Anterior cingulate cortex (tissue), 58 donors: ENCODE measurements around the gene LIPJ.

Experiments
- DNase-seq, 58 donors: peaks; one replicate each; lab custom pipeline; 2025; lab: John Stamatoyannopoulos, UW

The LIPJ gene

DNA sequence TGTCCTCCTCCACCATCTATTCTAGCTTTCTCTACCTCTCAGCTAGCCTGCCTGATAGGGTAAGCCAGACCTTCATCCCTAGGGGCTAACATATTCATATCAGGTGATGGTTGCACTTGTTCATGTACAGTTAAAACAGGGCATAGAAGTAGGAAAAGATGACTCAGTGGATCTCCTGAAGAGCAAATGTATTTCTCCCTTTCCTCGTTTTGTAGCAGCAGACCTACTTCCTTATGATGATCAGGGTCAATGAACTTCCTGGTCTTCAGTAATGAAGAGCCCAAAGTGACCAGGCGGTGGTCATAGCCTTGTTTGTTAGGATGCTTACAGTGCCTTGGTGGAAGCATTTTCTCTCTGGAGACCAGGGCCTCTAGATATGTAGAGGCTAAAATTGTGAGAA lies 6.3 kb downstream of the LIPJ start:
- DNase-seq, result no peak

DNA sequence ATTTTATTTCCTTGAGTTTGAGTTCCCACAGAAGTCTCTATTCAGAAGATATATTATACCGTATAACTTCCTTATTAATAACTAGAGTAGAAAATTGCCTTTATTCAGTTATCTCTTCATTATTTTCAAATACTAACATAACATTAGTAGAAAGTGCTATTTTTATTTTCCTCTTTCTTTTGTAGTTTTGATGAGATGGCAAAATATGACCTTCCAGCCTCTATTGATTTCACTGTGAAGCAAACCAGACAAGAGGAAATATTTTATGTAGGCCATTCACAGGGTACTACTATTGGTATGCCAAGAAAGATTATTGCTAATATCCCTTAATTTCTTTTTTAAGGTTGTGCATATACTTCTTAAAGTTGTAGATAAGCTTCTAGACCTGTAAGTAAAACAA lies 7.9 kb downstream of the LIPJ start:
- no peak for DNase-seq

DNA sequence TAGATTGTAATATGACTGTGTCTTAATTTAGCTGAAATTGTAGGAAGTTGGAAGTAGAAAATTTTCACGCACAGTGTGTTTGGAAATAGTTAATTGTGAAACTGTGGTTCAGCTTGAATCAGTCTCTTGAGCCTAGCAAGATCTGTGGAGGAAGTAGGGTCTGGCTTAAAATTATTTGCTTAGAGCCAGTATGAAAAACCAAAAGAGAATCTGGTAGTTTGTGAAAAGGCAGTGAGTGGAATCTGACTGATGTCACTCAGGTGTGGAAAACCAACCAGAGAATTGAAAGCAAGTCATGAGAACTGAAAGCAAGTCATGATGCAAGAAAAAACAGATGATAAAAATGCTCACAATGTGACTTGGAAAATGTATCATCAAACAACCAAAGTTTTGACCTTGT lies 11.5 kb downstream of the LIPJ start:
- DNase-seq, result no peak

DNA sequence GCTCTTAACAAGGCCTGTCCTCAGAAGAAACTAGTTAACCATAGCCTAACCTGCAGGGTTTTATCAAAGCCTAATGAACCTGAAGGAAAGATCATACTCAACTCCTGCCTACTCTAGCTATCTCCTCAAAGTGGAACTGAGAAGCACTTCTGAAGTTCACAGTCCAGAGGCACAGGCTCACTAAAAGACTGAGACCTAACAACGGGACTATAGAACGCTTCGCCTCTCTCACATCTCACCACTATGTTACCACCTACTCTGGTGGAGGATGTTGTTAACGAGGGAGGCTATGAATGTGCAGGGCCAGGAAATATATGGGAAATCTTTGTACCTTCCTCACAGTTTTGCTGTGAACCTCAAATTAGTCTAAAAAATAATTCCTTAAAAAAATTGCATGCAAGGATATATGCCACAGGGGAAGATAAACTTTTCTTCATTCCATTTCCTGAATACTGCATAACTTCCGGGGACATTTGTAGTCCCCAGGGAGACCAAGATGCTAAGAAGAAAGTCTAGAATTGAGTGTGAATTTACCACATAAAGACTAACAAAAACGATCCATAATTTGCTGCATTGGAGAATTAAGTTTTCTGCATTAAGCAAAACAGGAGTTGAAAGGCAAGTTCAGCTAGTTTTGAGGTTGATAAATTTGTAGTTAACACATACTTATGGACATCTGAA lies 21.6 kb downstream of the LIPJ start:
- no peak for DNase-seq

DNA sequence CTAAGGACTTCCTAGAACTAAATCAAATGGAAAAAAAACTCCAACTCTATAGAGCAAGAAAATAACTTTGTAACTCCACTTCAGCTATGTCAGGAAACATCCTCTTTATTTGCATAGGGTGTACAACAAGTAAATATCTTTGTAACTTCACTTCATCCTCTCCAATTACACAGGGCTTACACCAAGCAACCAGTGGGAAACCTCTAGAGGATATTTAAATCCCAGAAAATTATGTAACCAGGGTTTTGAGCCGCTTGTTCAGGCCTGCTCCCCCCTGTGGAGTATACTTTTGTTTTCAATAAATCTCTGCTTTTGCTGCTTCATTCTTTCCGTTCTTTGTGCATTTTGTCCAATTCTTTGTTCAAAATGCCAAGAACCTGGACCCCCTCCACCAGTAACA lies 22.2 kb downstream of the LIPJ start:
- DNase-seq, result no peak

DNA sequence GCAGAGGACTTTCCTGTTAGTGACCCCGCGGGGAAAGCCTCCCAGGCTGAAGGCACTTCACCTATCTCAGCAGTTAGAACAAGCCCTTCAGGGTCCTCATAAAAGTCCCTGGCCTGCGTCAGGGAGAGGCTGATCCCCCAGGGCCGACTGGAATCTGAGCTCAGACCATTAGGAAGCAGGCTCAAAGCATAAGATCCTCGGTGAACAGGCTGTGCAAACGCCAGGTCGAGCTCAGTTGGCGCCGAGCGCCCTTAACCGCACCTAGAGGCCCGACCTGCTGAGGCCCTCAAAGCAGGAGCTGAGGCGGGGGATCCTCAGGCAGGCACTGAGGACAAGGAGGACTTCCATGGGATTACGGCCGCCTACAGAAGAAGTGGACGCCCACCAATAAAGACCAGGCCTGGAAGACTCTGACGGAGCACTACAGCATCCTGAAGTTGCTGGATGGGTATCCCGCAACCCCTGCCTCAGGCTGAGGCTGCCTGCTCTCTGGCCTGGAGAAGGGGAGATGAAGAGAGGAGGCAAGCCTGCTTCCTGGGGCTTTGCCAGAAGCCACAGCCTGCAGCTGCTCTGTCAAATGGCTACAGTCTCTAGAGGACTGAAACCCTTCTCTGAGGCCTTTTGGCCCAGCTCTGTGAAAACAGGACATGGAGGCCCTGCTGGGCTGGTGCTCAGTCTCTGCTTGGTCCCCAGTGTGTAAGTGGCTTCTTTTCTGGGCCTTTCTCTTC lies 29.9 kb downstream of the LIPJ start:
- DNase-seq, result peak in 5 of 58 donors; percentile 1 to 5 (median 4)

DNA sequence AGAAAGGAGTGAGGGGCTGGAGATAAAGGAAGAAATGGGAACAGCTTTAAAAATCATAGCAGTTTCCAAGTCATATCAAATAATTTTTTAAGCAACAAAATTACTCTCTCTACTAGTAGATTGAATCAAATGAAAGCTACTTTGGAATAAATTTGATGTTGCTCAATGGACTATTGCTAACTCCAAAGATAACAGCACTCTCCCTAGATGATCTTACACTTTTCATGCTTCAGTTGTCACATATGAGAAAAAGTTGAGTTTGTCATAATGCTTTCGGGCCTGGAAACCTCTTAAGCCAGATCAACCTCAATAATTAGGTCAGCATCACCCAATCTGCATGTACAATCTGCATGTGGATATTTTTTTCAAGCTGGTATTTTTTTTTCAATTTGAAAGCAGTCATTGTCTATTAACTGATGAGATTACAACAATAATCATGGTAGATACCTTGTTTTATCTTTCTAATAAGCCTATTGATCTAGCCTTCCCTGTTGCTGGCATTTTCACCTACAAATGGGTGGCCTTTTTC lies 31.3 kb downstream of the LIPJ start:
- DNase-seq, result no peak

DNA sequence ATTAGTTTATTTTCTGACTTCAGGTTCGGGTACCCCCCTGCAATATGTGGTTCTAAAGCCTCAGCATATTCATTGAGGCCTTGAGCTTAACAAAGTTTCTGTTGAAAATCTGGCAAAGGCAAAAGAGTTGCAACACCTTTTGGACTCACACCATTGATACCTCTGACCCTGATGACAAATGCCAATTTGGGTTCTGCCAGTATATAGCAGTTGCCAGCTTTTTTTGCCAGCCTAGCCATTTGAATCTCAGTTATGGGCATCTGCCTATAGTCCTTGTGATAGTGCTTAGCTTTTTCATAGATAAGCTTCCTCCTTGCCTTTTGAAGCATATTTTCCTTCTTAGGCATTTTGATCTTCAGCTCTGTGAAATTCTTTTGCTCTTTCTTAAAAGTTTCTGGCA lies 31.9 kb downstream of the LIPJ start:
- no peak for DNase-seq

DNA sequence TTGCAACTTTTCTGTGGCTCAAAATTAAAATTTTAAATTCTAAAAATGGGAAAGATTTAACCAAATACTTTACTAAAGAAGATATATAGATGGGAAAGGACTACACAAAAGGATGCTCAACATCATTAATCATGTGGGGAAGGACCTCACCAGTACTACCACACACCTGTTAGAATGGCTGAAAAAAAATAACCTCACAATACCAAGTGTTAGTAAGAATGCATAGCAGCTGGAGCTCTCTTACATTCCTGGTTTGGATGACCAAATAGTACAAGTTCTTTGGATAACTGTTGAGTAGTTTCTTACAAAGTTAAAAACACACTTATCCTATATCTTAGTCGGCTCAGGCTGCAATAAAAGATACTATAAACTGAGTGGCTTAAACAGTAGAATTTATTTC lies 33.9 kb downstream of the LIPJ start:
- no peak for DNase-seq

DNA sequence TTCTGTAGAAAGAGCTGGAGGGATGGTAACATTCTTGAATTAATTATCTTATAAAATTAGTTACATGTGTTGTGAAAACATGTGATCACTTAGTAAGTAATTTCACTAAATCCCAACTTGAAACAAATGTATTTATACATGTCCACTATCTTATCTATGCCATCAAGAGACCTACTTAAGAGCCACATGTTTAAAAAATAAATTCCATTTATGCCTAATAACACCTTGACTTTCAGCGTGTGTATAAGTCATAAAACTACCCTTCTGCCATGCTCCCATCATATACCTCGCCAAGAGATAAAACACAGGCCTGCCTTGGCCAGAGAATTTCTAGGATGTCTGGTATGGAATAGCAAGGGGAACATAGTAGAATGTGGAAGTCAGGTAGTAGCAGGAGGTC lies 37.3 kb downstream of the LIPJ start:
- no peak for DNase-seq

DNA sequence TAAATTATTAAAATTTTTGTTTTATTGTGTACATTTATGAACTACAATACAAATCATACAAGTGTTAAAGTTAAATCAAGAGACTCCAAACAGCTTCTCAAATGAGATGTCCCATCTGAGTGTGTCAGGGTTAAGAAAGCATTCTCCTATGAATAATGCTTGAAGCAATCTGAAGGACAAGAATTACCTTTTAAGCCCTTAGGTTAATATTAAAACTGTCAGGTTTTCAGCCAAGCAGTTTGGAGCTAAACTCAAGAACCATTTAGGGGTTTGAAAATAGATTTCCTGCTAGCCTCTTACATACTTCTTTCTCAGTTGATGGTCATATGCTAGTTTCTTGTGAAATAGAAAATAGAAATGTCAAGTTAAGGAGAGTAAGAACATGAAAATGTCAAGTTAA lies 38.3 kb downstream of the LIPJ start:
- no peak for DNase-seq

DNA sequence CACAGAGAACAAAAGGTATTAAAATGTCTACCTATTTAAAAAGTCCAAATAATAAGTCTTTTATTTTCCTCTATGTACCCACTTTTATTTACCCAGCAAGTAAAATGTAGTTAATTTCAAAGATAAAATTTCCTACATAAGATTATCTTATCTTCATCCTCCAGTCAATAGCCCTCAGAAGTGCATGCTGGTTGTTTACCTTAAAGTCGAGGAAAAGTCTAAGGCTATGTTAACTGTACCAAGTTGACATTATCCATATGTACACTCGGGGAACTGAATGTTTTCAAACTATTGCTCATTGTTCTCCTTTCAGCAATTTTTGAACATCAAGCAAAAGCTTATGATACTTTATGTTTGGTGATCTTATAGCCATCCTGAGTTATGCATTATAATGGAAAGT lies 53.6 kb downstream of the LIPJ start:
- DNase-seq, result no peak

DNA sequence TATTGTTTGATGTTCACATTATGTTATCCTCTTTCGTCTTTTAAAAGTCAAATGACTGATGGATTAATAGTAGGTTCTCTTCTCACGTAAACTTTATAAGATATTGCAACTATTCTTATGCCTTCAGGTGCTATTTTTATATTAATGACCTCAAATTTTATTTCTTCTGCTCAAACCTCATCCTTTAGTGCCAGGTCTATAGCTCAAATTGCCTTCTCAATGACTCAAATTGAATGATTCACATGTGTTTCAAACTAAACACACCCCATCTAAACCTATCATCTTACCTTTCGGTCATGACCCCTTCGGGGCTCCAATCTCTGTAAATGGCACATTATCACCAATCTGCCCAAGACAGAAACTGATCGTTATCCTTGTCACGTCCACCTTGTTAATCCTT lies 55.6 kb downstream of the LIPJ start:
- DNase-seq, result no peak

DNA sequence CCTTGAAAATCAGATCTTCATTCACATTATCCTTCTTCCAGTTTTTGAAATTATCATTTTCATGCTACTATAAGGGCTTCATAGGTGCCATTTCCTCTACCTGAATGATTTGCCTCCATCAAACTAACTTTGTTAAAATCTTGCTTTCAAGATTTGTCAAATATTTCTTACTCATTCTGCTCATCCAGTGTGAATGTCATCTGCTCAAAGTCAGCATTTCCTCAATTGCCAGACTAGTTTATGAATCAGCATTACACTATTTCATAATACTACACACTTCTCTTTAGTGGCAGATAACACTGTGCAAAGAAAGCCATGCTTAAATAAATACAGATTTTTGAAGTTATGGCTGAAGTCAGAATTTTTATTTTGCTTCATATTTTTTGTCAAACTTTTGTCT lies 56.4 kb downstream of the LIPJ start:
- no peak for DNase-seq

DNA sequence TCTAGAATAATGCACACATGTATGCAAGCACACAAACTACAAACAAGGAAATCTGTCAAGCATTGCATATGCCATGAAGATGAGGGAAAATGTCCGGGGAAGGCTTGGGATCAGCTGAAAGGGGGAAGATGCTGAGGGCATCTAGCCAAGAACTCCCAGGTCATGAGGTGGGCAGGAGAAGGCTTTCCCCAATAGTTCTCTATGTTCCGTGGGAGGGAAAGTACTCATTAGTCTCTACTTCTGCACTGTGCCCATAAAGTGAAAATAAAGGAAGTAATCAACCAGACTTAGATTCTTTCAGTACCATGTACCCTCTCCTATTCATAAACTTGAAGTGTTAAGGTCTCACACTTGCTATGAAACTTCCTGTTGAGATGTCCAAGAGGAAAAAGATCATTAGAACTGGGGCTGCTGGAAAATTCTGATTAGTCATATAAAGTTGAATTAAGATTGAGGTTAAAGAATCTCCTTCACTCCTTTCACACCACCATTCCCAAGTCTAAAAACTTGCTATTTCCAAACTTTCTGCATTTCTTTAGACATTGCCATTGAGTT lies 60.6 kb downstream of the LIPJ start:
- no peak for DNase-seq

DNA sequence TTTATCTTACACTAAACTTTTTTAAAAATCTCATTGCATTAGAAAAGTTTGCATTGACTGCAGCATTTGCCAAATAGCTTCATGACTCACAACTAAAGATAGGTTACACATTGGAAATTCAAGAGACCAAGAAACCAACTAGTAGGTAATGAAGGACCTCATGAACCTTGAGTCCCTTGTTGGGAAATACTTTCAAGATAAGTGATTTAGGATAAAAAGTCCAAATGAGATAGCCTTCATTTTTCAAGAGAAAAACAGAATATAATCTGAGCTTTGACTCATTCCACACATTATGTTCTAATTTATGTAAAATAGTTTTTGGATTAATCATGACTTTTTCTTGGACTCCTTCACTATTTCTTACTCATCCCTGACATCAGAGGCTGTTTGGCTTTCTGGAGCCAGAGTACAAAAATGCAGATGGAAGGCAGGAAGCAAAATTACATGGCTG lies 64.6 kb downstream of the LIPJ start:
- DNase-seq, result no peak

DNA sequence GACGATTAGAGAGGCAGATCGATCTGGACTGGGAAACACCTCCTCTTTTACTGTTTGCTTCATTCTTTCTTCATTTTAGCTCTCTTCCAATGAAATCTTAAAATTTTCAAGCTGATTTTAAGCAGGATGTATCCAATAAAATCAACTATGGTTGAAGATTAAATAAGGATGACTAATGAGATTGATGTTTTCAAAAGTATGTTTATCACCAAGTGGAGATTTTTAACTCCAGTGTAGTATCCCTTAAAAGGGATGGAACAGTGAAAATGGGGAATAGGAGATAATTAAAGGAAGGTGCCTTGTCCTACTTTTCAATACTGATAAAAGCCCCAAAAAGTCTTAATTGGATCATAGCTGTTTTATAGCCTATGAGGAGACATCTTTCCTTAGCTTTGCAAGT lies 66.1 kb downstream of the LIPJ start:
- DNase-seq, result no peak
